GM12801 (cell line): ENCODE measurements around the gene USP32.

Experiments used
- TF ChIP-seq, protein P1 (sequence below): IDR thresholded peaks from one replicate; pipeline ENCODE4 v1.5.1; 2011; ENCODE audit warnings: control low read depth; ENCODE audit not compliant: insufficient read length; ENCODE audit errors: extremely low read depth

The USP32 gene

DNA sequence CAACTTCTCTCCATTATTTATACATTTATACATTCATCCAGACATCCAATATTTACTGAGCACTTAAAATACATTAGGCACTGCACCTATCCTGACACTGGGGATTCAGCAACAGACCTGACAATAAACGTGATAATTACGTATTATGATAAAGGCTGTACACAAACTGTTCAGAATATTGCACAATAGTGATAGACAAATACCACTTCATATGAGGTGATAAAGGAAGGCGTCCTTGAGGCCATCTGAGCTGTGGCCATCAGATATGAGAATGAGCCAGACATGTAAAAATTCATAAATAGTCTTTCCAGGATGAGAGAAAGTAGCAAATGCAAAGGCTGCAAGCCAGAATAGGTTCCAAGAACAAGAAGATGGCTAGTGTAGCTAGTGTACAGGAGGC lies 8.6 kb downstream of the USP32 start:
- TF ChIP-seq, protein P1, sequence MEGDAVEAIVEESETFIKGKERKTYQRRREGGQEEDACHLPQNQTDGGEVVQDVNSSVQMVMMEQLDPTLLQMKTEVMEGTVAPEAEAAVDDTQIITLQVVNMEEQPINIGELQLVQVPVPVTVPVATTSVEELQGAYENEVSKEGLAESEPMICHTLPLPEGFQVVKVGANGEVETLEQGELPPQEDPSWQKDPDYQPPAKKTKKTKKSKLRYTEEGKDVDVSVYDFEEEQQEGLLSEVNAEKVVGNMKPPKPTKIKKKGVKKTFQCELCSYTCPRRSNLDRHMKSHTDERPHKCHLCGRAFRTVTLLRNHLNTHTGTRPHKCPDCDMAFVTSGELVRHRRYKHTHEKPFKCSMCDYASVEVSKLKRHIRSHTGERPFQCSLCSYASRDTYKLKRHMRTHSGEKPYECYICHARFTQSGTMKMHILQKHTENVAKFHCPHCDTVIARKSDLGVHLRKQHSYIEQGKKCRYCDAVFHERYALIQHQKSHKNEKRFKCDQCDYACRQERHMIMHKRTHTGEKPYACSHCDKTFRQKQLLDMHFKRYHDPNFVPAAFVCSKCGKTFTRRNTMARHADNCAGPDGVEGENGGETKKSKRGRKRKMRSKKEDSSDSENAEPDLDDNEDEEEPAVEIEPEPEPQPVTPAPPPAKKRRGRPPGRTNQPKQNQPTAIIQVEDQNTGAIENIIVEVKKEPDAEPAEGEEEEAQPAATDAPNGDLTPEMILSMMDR, result no peak

DNA sequence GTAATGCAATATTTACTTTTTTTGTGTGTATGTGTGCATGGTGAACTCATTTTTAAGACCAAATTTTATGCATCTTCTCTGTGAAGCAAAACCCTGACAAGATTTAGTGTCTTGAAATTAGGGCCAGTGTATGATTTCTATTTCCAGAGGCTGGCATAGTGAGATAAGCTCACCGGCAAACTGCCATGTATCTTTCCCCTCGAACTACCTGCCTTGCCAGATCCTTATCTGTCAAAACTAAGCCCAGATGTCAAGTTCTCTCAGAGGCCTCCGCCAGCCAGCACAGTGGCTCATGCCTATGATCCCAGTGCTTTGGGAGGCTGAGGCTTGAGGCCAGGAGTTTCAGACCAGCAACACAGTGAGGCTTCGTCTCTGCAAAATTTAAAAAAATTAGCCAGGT lies 10.0 kb downstream of the USP32 start:
- TF ChIP-seq, protein P1, result no peak

DNA sequence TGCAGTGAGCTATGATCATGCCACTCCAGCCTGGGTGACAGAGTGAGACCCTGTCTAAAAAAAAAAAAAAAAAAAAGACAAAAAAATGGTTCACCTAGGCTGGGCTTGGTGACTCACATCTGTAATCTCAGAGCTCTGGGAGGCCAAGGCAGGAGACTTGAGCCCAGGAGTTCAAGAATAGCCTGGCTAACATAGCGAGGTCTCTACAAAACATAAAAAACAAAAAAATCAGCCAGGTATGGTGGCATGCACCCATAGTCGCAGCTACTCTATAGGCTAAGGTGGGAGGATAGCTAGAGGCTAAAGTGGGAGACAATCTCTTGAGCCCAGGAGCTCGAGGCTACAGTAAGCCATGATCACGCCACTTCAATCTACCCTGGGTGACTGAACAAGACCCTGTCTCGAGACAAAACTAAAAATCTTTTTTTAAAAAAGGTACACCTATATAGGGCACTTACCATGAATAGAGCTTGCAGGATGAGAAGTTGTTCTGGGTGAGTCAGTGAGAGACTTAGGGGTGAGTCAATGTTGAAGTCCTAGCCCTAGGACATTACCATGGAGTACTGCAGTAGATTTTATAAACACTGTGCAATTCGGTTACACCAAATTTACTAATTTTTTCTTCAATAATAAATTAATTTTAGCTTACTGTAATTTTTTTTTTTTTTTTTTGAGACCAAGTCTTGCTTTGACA lies 19.0 kb downstream of the USP32 start:
- TF ChIP-seq, protein P1, result no peak

DNA sequence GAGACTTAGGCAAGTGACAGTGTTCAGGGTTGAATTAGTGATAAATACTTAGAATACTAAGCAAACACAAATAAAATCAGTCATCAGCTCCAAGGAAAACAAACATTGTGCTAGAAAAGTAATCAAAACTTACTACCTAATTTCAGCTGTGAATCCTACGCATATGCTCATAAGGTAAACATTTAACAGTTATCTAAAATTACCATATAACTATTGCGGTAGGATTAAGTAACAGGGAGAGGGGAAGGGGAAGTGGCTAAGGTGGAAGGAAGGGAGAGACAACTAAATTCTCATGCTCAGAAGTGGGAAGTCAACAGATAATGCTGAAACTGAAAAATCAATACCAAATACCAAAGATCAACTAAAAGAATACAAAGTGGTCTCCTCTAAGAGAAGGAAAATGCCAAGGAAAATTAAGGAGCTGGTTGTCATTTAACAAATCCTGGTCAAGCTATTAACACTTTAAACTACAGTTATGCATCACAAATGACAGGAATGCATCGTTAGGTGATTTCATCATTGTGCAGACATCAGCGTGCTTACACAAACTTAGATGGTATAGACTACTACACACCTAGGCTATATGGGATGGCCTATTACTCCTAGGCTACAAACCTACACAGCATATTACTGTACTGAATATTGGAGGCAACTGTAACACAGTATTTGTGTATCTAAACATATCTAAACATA lies 20.0 kb downstream of the USP32 start:
- TF ChIP-seq, protein P1, result no peak

DNA sequence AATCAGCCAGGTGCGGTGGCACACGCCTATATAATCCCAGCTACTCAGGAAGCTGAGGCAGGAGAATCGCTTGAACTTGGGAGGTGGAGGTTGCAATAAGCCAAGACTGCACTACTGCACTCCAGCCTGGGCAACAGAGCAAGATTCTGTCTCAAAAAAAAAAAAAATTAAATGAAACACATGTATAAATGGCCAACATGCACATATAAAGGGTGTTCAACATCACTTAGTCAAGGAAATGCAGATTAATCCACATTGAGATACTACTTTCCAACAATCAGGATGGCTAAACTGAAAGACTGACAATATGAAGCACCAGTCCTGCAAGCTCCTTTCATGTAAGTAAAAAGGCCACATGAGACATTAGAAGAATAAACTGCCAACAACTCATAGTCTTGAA lies 20.5 kb downstream of the USP32 start:
- TF ChIP-seq, protein P1, result no peak

DNA sequence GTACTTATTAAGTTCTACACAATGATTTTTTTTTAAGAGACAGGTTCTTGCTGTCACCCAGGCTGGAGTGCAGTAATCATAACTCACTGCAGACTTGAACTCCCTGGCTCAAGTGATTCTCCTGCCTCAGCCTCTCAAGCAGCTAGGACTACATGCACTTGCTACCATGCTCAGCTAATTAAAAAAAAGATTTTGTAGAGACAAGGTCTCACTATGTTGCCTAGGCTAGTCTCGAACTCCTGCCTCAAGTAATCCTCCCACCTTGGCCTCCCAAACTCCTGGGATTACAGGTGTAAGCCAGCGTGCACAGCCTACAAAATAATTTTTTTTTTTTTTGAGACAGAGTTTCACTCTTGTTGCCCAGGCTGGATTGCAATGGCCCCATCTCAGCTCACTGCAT lies 22.2 kb downstream of the USP32 start:
- TF ChIP-seq, protein P1, result no peak

DNA sequence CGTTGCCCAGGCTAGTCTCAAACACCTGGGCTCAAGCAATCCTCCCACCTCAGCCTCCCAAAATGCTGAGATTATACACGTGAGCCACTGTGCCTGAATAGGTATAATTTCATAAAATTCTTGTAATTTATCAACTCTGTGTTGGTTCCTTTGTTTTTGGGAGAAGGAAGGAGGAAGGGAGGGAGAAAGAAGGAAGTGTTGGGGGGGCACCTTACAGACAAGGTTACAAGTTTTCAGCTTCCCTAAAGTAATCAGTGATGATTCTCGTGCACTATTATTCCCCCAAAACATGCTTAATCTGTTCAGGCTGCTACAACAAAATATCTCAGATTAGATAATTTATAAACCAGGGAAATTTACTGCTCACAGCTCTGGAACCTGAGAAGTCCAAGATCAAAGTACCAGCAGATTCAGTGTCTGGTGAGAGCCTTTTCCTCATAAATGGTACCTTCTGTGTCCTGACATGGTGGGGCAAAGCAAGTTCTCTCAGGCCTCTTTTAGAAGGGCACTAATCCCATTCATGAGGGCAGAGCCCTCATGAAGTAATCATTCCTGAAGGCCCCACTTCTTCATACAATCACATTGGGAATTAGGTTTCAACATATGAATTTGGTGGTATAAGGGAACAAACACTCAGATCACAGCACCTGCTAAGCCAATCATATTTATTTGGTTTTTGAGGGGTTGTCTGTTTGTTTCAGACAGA lies 28.1 kb downstream of the USP32 start:
- TF ChIP-seq, protein P1, result no peak
